Esophagus muscularis mucosa (tissue), 4 donors: Measurements from ENCODE around the gene DGKD.

ENCODE experiments used
- CTCF ChIP-seq, 3 experiments: fragments of 200-600 bp in 2 of 3; fragments of 450-650 bp in 1 of 3; sonication (generic) in 2 of 3; IDR thresholded peaks; one replicate each; pipeline ENCODE4 v1.5.1; 2017 to 2019; ENCODE audit warnings: antibody characterized with exemption in 3 of 3, mild to moderate bottlenecking in 2 of 3, moderate library complexity in 1 of 3
- EP300 ChIP-seq: sonication (generic); formaldehyde crosslinking; IDR thresholded peaks from one replicate; pipeline ENCODE4 v1.6.1; 2017; ENCODE audit warnings: antibody characterized with exemption
- POLR2A ChIP-seq: fragments of 450-650 bp; IDR thresholded peaks from one replicate; pipeline ENCODE4 v1.6.1; 2017; ENCODE audit warnings: antibody characterized with exemption, moderate library complexity, mild to moderate bottlenecking, low read depth
- POLR2AphosphoS5 ChIP-seq, 2 donors: sonication (generic); formaldehyde crosslinking; IDR thresholded peaks; one replicate each; pipeline ENCODE4 v1.6.1; 2017; ENCODE audit warnings: antibody characterized with exemption in 2 of 2

GRCh38 chr2:233385489-233386044 lies 31.3 kb downstream of the DGKD start:
- TF ChIP-seq CTCF (IDR thresholded peaks at IDR 0.05), result no peak
- TF ChIP-seq POLR2A, result no peak
- TF ChIP-seq POLR2AphosphoS5 (IDR thresholded peaks at IDR 0.05), result no peak
- TF ChIP-seq EP300, result no peak
